ENCODE measurements around the gene GALNT5. TPM values are rescaled to one million over a fixed set of nuclear protein-coding genes. Genes with fewer than 3 reads are reported as not detected.

The GALNT5 gene
- total RNA-seq, 1 experiment from 2014 or later, result not detected

DNA sequence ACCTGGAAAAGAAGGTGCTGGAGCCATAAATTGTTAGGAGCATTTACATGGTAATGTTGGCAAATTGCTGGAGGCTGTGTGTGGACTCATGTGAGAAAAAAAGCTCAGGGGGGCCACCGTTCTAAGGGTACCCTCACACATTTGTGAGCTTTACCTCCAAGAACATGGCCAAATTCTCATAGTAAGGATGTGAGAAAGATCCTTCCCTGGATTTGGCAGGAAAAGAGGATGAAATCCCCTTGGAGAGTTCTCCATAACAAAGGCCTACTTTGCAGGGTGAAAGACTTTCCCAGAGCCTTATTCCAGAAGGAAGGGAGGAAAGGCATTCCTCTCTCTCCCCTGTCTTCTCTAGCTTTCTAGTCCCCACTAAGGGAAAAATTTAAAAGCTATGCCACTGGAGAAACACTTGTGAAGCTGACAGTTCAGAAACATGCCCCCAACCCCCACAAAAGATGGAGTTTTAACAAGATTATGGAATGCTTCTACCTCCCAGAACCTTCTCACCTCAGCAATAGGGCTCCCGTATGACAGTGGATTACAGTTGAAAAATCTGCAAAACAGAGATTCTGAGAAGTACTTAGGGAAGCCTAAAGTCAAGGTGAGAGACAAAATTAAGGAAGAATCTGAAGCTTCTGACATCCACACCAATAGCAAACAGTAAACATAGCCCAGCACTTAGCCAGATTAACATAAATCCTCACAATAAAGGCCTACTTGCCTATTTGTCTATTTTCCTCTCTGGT is 88.3 kb downstream of the GALNT5 start:
- H3K36me3 ChIP-seq (ENCODE audit: insufficient read depth, low read length, poor library complexity, severe bottlenecking), result no peaks in the 10 kb centered on the region
- H3K27ac ChIP-seq (ENCODE audit: low read depth, low read length, poor library complexity, severe bottlenecking), result no peak overlapping the region

DNA sequence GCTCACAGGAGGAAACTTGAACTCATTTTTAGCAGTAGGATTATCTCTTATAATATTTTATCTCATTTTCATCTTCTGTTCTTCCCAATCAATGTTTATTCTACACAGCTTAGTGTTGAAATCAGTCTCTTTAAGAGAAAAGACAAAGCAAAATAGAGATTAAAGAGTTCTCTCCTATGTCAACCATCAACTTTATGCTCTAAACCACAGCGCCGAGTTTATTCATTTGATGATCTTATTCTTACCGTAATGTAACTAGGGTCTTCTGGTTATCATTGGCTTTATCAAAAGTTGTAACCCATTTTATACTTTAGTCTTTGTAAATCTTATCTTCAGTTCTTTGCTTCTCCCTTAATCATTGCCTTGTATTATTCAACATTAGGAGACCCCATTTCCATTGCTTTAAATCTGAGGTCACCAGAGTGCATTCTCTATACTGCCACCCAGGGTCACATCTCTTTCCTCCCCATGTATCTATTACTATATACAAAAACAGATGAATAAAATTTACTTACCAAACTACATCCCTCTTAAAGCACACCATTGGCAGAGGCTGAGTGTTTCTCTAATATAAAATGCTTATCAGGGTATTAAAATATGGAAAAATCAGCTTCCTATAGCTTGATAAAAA is 90.9 kb downstream of the GALNT5 start:
- TF ChIP-seq EZH2 (IDR thresholded peaks at IDR 0.05; ENCODE audit: borderline replicate concordance, low read depth, low read length, poor library complexity, severe bottlenecking), result no peak
- TF ChIP-seq, protein P1, sequence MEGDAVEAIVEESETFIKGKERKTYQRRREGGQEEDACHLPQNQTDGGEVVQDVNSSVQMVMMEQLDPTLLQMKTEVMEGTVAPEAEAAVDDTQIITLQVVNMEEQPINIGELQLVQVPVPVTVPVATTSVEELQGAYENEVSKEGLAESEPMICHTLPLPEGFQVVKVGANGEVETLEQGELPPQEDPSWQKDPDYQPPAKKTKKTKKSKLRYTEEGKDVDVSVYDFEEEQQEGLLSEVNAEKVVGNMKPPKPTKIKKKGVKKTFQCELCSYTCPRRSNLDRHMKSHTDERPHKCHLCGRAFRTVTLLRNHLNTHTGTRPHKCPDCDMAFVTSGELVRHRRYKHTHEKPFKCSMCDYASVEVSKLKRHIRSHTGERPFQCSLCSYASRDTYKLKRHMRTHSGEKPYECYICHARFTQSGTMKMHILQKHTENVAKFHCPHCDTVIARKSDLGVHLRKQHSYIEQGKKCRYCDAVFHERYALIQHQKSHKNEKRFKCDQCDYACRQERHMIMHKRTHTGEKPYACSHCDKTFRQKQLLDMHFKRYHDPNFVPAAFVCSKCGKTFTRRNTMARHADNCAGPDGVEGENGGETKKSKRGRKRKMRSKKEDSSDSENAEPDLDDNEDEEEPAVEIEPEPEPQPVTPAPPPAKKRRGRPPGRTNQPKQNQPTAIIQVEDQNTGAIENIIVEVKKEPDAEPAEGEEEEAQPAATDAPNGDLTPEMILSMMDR (conservative IDR thresholded peaks at IDR 0.05; ENCODE audit: low read depth, low read length), result no peak
- no TSS peak for BruUV-seq (replicated peaks)
- POLR2A ChIA-PET (ENCODE audit: low non-redundant PET), result no interaction called here

More for the DNA sequence above, 88.3 kb downstream of the GALNT5 start:
- no peaks in the 10 kb centered on the region for H3K27me3 ChIP-seq (replicated peaks; ENCODE audit: insufficient read depth, low read depth, low read length, poor library complexity)
- TF ChIP-seq, protein P1 (conservative IDR thresholded peaks at IDR 0.05; ENCODE audit: low read depth, low read length), result no peak
- TF ChIP-seq EZH2 (IDR thresholded peaks at IDR 0.05; ENCODE audit: borderline replicate concordance, low read depth, low read length, poor library complexity, severe bottlenecking), result no peak
- intact Hi-C loops (cut with micrococcal nuclease; ENCODE audit: unreplicated experiment), result no loop called here
- BruUV-seq (replicated peaks), result no TSS peak
- H3K4me1 ChIP-seq (ENCODE audit: insufficient read depth, low read length, poor library complexity, severe bottlenecking), result no peaks in the 10 kb centered on the region
- no peaks in the 10 kb centered on the region for H3K9me3 ChIP-seq (ENCODE audit: low read depth, low read length, poor library complexity, severe bottlenecking)
- POLR2A ChIA-PET (ENCODE audit: low non-redundant PET), result no interaction called here
- CTCF ChIA-PET, result no interaction called here
- H3K4me3 ChIP-seq (ENCODE audit: low read depth, low read length, poor library complexity, severe bottlenecking), result no peak overlapping the region
- DNase-seq (ENCODE audit: low spot score), result no peak

DNA sequence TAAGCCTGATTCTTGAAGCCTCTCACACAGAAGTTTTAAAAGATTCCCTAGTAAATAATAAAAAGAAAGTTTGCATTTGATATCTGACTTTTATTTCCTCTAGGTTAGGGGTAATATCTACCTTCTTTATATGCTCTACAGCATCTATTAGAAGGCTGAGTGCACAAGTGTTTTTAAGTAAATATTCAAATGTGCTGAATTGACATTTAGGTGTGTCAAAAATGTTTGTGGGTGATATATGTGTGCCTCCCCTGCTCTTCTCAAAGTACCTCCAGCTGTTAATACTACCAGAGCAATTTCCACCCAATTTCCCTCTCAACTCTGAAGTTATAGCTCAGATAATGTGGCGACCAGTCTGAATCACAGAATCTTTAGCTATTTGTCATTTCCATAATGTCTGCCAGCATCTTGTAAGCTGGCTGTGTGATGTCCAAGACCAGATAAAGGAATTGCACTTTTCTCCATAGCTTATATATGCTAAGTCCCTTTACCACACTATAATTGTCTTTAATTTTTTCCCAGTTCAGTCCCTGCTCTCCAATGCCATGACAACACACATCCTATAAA is 92.5 kb downstream of the GALNT5 start:
- no peak overlapping the region for H3K4me3 ChIP-seq (ENCODE audit: low read depth, low read length, poor library complexity, severe bottlenecking)
- H3K4me1 ChIP-seq (ENCODE audit: insufficient read depth, low read length, poor library complexity, severe bottlenecking), result no peaks in the 10 kb centered on the region
- no peak for DNase-seq (ENCODE audit: low spot score)
- no TSS peak for BruUV-seq (replicated peaks)
- ChIA-PET POLR2A (ENCODE audit: low non-redundant PET) (no interaction called here), CTCF (interaction anchor here (0.5 to 0.7 kb wide), 2 partner anchors 10 to 1250 kb away, joined by 3 to 10 read pairs; no protein-coding TSS in a partner anchor)
- intact Hi-C loops (cut with micrococcal nuclease; ENCODE audit: unreplicated experiment), result no loop called here
- TF ChIP-seq, protein P1 (conservative IDR thresholded peaks at IDR 0.05; ENCODE audit: low read depth, low read length), result no peak
- TF ChIP-seq EZH2 (IDR thresholded peaks at IDR 0.05; ENCODE audit: borderline replicate concordance, low read depth, low read length, poor library complexity, severe bottlenecking), result no peak
- H3K9me3 ChIP-seq (ENCODE audit: low read depth, low read length, poor library complexity, severe bottlenecking), result no peaks in the 10 kb centered on the region
- H3K27ac ChIP-seq (ENCODE audit: low read depth, low read length, poor library complexity, severe bottlenecking), result no peak overlapping the region
- no peaks in the 10 kb centered on the region for H3K36me3 ChIP-seq (ENCODE audit: insufficient read depth, low read length, poor library complexity, severe bottlenecking)
- H3K27me3 ChIP-seq (replicated peaks; ENCODE audit: insufficient read depth, low read depth, low read length, poor library complexity), result no peaks in the 10 kb centered on the region

More for the DNA sequence above, 90.9 kb downstream of the GALNT5 start:
- H3K27me3 ChIP-seq (replicated peaks; ENCODE audit: insufficient read depth, low read depth, low read length, poor library complexity), result no peaks in the 10 kb centered on the region
- no peaks in the 10 kb centered on the region for H3K4me1 ChIP-seq (ENCODE audit: insufficient read depth, low read length, poor library complexity, severe bottlenecking)
- H3K27ac ChIP-seq (ENCODE audit: low read depth, low read length, poor library complexity, severe bottlenecking), result no peak overlapping the region
- H3K9me3 ChIP-seq (ENCODE audit: low read depth, low read length, poor library complexity, severe bottlenecking), result no peaks in the 10 kb centered on the region
- no peak overlapping the region for H3K4me3 ChIP-seq (ENCODE audit: low read depth, low read length, poor library complexity, severe bottlenecking)
- no peaks in the 10 kb centered on the region for H3K36me3 ChIP-seq (ENCODE audit: insufficient read depth, low read length, poor library complexity, severe bottlenecking)
- intact Hi-C loops (cut with micrococcal nuclease; ENCODE audit: unreplicated experiment), result no loop called here
- CTCF ChIA-PET, result no interaction called here
- DNase-seq (ENCODE audit: low spot score), result no peak

Data from A673 (cell line).